PFSK-1 (cell line): ENCODE measurements around the gene RRP9.

ENCODE experiments used
- POLR2AphosphoS5 ChIP-seq: IDR thresholded peaks from 2 replicates; pipeline ENCODE4 v1.6.1; 2012; ENCODE audit warnings: low read depth, mild to moderate bottlenecking, control low read depth, low read length, moderate library complexity
- REST ChIP-seq, 2 experiments: IDR thresholded peaks; 2 replicates each; pipeline versions ENCODE4 v1.6.1 to v1.8.0; 2011 to 2012; ENCODE audit warnings: low read depth in 2 of 2, low read length in 2 of 2, control low read depth in 1 of 2, inconsistent platforms in 1 of 2, mild to moderate bottlenecking in 1 of 2, moderate library complexity in 1 of 2; ENCODE audit not compliant: insufficient read depth in 1 of 2

- TF ChIP-seq POLR2AphosphoS5 = no peak
- no peak for TF ChIP-seq REST (IDR thresholded peaks at IDR 0.05; ENCODE audit: insufficient read depth in 1 of 2, low read depth in 2 of 2, low read length in 2 of 2)
Observed at GRCh38 chr3:51931756-51932155, 9.9 kb downstream of the RRP9 start.
